Gastrocnemius medialis (tissue), 4 donors: ENCODE data around the gene SLC66A3.

Source experiments
- POLR2A ChIP-seq, 2 donors: fragments of 450-650 bp; IDR thresholded peaks; one replicate each; pipeline ENCODE4 v1.6.1; 2017; ENCODE audit warnings: antibody characterized with exemption in 2 of 2, mild to moderate bottlenecking in 2 of 2, moderate library complexity in 2 of 2
- TF ChIP-seq, protein P1 (sequence below), 5 experiments: fragments of 450-650 bp in 3 of 5; fragments of 200-600 bp in 2 of 5; sonication (generic) in 2 of 5; IDR thresholded peaks in 4 of 5; conservative IDR thresholded peaks in 1 of 5; 1 replicate in 4 of 5; 2 replicates in 1 of 5; pipeline ENCODE4 v1.5.1; 2016 to 2019; ENCODE audit warnings: antibody characterized with exemption in 5 of 5, mild to moderate bottlenecking in 3 of 5, moderate library complexity in 3 of 5

DNA sequence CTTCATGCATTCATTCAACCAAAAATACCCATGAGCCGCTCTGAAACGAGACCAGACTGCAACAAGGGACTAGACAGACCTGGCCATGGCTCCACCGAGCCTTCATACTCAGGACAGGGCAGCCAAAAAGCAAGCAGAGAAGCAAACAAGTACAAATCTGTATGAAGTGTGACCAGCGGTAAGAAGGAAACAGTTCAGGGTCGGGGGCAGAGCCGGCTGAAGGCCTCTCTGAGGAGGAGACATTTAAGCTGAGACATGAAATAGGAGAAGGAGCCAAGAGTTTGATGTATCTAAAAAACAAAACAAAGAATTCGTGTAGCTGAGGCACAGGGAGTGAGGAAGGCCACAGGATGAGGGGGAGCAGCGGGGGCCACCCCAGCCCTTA lies 21.3 kb upstream of the SLC66A3 start:
- TF ChIP-seq, protein P1, sequence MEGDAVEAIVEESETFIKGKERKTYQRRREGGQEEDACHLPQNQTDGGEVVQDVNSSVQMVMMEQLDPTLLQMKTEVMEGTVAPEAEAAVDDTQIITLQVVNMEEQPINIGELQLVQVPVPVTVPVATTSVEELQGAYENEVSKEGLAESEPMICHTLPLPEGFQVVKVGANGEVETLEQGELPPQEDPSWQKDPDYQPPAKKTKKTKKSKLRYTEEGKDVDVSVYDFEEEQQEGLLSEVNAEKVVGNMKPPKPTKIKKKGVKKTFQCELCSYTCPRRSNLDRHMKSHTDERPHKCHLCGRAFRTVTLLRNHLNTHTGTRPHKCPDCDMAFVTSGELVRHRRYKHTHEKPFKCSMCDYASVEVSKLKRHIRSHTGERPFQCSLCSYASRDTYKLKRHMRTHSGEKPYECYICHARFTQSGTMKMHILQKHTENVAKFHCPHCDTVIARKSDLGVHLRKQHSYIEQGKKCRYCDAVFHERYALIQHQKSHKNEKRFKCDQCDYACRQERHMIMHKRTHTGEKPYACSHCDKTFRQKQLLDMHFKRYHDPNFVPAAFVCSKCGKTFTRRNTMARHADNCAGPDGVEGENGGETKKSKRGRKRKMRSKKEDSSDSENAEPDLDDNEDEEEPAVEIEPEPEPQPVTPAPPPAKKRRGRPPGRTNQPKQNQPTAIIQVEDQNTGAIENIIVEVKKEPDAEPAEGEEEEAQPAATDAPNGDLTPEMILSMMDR (IDR thresholded peaks at IDR 0.05 in 4 of 5, conservative IDR thresholded peaks at IDR 0.05 in 1 of 5): no peak
- TF ChIP-seq POLR2A (IDR thresholded peaks at IDR 0.05): no peak
